Endodermal cell (in vitro differentiated cells): ENCODE measurements around the gene PRDX1. TPM values are rescaled to one million over a fixed set of nuclear protein-coding genes. Genes with fewer than 3 reads are reported as not detected.
"Not testable (repeated sequence)": the region's sequence is repeated elsewhere in the genome, so short reads cannot be mapped to it uniquely, and the experiment has no call there.

Source experiments
- DNase-seq: peaks from one replicate; pipeline ENCODE4 v3.0.0-alpha.2; 2017
- H3K27ac ChIP-seq: 2 replicates; pipeline ENCODE4 v1.5.1; 2013; ENCODE audit warnings: mild to moderate bottlenecking, low read depth, low read length, moderate library complexity
- H3K27me3 ChIP-seq: 2 replicates; pipeline ENCODE4 v1.6.1; 2013; ENCODE audit warnings: mild to moderate bottlenecking, low read length, moderate library complexity; ENCODE audit not compliant: insufficient read depth, control insufficient read depth, poor library complexity, severe bottlenecking
- H3K36me3 ChIP-seq: 2 replicates; pipeline ENCODE4 v1.7.0; 2013; ENCODE audit warnings: mild to moderate bottlenecking, low read length, moderate library complexity; ENCODE audit not compliant: control insufficient read depth, insufficient read depth
- H3K4me1 ChIP-seq: one replicate; pipeline ENCODE4 v1.7.0; 2013; ENCODE audit warnings: low read length; ENCODE audit not compliant: control insufficient read depth, insufficient read depth
- H3K4me3 ChIP-seq: 2 replicates; pipeline ENCODE4 v1.5.1; 2013; ENCODE audit warnings: mild to moderate bottlenecking, low read length, moderate library complexity
- H3K9ac ChIP-seq: 2 replicates; pipeline ENCODE4 v1.6.1; 2013; ENCODE audit warnings: mild to moderate bottlenecking, low read length, moderate library complexity; ENCODE audit not compliant: poor library complexity, severe bottlenecking; ENCODE audit errors: extremely low read depth
- H3K9me3 ChIP-seq: 2 replicates; pipeline ENCODE4 v1.6.1; 2013; ENCODE audit warnings: mild to moderate bottlenecking, low read length, moderate library complexity; ENCODE audit not compliant: control insufficient read depth
- H3K27ac Mint-ChIP-seq: 2 replicates; pipeline ENCODE4 v1.8.0; 2020; ENCODE audit warnings: mixed read lengths
- H3K27me3 Mint-ChIP-seq: 2 replicates; pipeline ENCODE4 v1.8.0; 2021; ENCODE audit warnings: mild to moderate bottlenecking, mixed read lengths; ENCODE audit not compliant: insufficient read depth
- H3K36me3 Mint-ChIP-seq: 2 replicates; pipeline ENCODE4 v1.8.0; 2020; ENCODE audit warnings: low read depth, mixed read lengths
- H3K4me1 Mint-ChIP-seq: 2 replicates; pipeline ENCODE4 v1.8.0; 2020; ENCODE audit warnings: mixed read lengths
- H3K4me3 Mint-ChIP-seq: 2 replicates; pipeline ENCODE4 v1.8.0; 2020; ENCODE audit warnings: mild to moderate bottlenecking, moderate library complexity, mixed read lengths
- H3K9me3 Mint-ChIP-seq: 2 replicates; pipeline ENCODE4 v1.8.0; 2020; ENCODE audit warnings: mild to moderate bottlenecking, mixed read lengths
- CTCF ChIP-seq: fragments of 200-600 bp; sonication (generic); conservative IDR thresholded peaks from 2 replicates; pipeline ENCODE4 v1.5.0; 2021; ENCODE audit warnings: antibody characterized with exemption, mild to moderate bottlenecking
- WGBS, 2 experiments: methylation state at CpG; one replicate each; pipeline versions ENCODE4 v1.1.5 to v1.1.7; 2013; ENCODE audit warnings: missing lambda C conversion rate in 2 of 2, mixed read lengths in 1 of 2; ENCODE audit not compliant: insufficient coverage in 1 of 2, insufficient read length in 1 of 2; 5-methylcytosine and 5-hydroxymethylcytosine counted together
- total RNA-seq, 2 donors: library from RNA; stranded (reverse); fragmentation: NEBNext Ultra II Directional in 1 of 2; extraction: Animal tissue kit (Norgen Biotek cat#: 25700) in 1 of 2; gene quantifications; 2 replicates in 1 of 2; 3 replicates in 1 of 2; pipeline ENCODE4 v1.2.1, GENCODE V29; 2021

The PRDX1 gene
- total RNA-seq, 2 donors from 2014 or later, result 872 to 949 TPM

- 63 to 75% methylated on average over 1 to 2 of the region's 2 CpGs for WGBS, 2 experiments
- DNase-seq, result no peak
These were observed 51.3 kb downstream of the PRDX1 start for GRCh38 chr1:45470306-45470798.

GRCh38 chr1:45467353-45467752, 54.3 kb downstream of the PRDX1 start:
- not testable (repeated sequence) for H3K9me3 Mint-ChIP-seq, H3K27me3 ChIP-seq, H3K27ac Mint-ChIP-seq, H3K27me3 Mint-ChIP-seq, H3K4me3 ChIP-seq, H3K4me1 ChIP-seq, H3K9ac ChIP-seq, H3K9me3 ChIP-seq, H3K36me3 Mint-ChIP-seq, H3K36me3 ChIP-seq, H3K4me1 Mint-ChIP-seq, H3K4me3 Mint-ChIP-seq, H3K27ac ChIP-seq, DNase-seq
- WGBS, 2 experiments, result 93 to 97% methylated on average over 3 to 9 of the region's 9 CpGs

More at GRCh38 chr1:45470306-45470798, 51.3 kb downstream of the PRDX1 start:
- no peaks in the 10 kb centered on the region for H3K27me3 Mint-ChIP-seq
- H3K36me3 Mint-ChIP-seq, result no peaks in the 10 kb centered on the region
- no peak for TF ChIP-seq CTCF
- H3K4me3 ChIP-seq, result no peak overlapping the region
- H3K9ac ChIP-seq, result no peak overlapping the region
- no peak overlapping the region for H3K27ac ChIP-seq
- H3K27ac Mint-ChIP-seq, result no peak overlapping the region
- H3K36me3 ChIP-seq, result no peaks in the 10 kb centered on the region
- no peak overlapping the region for H3K4me3 Mint-ChIP-seq
- no peaks in the 10 kb centered on the region for H3K9me3 Mint-ChIP-seq
- no peaks in the 10 kb centered on the region for H3K27me3 ChIP-seq
- no peaks in the 10 kb centered on the region for H3K4me1 ChIP-seq
- no peaks in the 10 kb centered on the region for H3K4me1 Mint-ChIP-seq
- H3K9me3 ChIP-seq, result no peaks in the 10 kb centered on the region

GRCh38 chr1:45465277-45465676, 56.4 kb downstream of the PRDX1 start:
- H3K27me3 ChIP-seq, result no peaks in the 10 kb centered on the region
- Mint-ChIP-seq H3K36me3 (peaks cover 2% of the 10 kb centered on the region), H3K27ac (no peak overlapping the region), H3K9me3 (no peaks in the 10 kb centered on the region), H3K4me3 (no peak overlapping the region), H3K4me1 (peaks cover 3% of the 10 kb centered on the region), H3K27me3 (no peaks in the 10 kb centered on the region)
- no peak overlapping the region for H3K4me3 ChIP-seq
- no peaks in the 10 kb centered on the region for H3K36me3 ChIP-seq
- TF ChIP-seq CTCF, result no peak
- no peaks in the 10 kb centered on the region for H3K9me3 ChIP-seq
- no peak for DNase-seq
- H3K27ac ChIP-seq, result no peak overlapping the region
- no peak overlapping the region for H3K9ac ChIP-seq
- no peaks in the 10 kb centered on the region for H3K4me1 ChIP-seq

Other genes with a start within 250 kb of the PRDX1 start
- gene HPDL, start 195.0 kb downstream of the PRDX1 start, total RNA-seq, result 10 to 100 TPM in 1 of 2 donors, 1 to 10 TPM in 1; 7.8 to 10.1 TPM
- 10 to 100 TPM in 1 of 2 donors, 1 to 10 TPM in 1; 9.6 to 16.7 TPM for gene TOE1, start 181.7 kb downstream of the PRDX1 start, total RNA-seq
- 10 to 100 TPM; 60.5 to 60.9 TPM for gene MUTYH, start 181.4 kb downstream of the PRDX1 start, total RNA-seq
- gene TESK2, start 30.7 kb downstream of the PRDX1 start, total RNA-seq, result 10 to 100 TPM in 1 of 2 donors, 1 to 10 TPM in 1; 9.7 to 10.3 TPM
- 1 to 10 TPM; 2.8 to 8.3 TPM for gene CCDC163, start 21.8 kb downstream of the PRDX1 start, total RNA-seq
- 1 to 10 TPM; 7.1 to 7.7 TPM for gene MMACHC, start 21.6 kb downstream of the PRDX1 start, total RNA-seq
- gene AKR1A1, start 28.9 kb upstream of the PRDX1 start, total RNA-seq, result 100 to 1,000 TPM; 200 to 239 TPM
- gene NASP, start 62.2 kb upstream of the PRDX1 start, total RNA-seq, result 100 to 1,000 TPM; 368 to 385 TPM
- 1 to 10 TPM; 2.5 to 5.1 TPM for gene CCDC17, start 102.2 kb upstream of the PRDX1 start, total RNA-seq
- gene GPBP1L1, start 164.6 kb upstream of the PRDX1 start, total RNA-seq, result 100 to 1,000 TPM; 117 to 124 TPM
- gene TMEM69, start 166.3 kb upstream of the PRDX1 start, total RNA-seq, result 10 to 100 TPM; 25.1 to 28.1 TPM
- gene IPP, start 228.8 kb upstream of the PRDX1 start, total RNA-seq, result 10 to 100 TPM; 14.9 to 18.6 TPM